HCT116 (cell line): ENCODE measurements around the gene OPCML. TPM values are rescaled to one million over a fixed set of nuclear protein-coding genes. Genes with fewer than 3 reads are reported as not detected.

Source experiments
- ATAC-seq: fragments of 200-7000 bp; cut with Tn5 transposase; 2 replicates; pipeline ENCODE4 v1.9.1; 2020; ENCODE audit warnings: mild to moderate bottlenecking, moderate library complexity
- BruUV-seq: library from RNA; stranded (reverse); fragments of 400-500 nt; replicated peaks from 2 replicates; lab custom pipeline; 2021; lab: Mats Ljungman, UMichigan
- CTCF ChIA-PET: fragments of 300-600 bp; sonication (Branson Sonifier 250); formaldehyde crosslinking; loops from one replicate; lab custom pipeline; 2021; ENCODE audit warnings: antibody characterized with exemption; lab: Charles Lee
- POLR2A ChIA-PET: fragments of 300-600, 350-600 bp; sonication (Branson Sonifier 250); formaldehyde crosslinking; loops from one replicate; lab custom pipeline; 2021; ENCODE audit warnings: antibody characterized with exemption; lab: Charles Lee
- RAD21 ChIA-PET, 2 experiments: fragments of 300-600 bp; sonication (Branson Sonifier 250); formaldehyde crosslinking; loops; one replicate each; lab custom pipeline; 2023; ENCODE audit warnings: low total read pairs in 2 of 2; ENCODE audit not compliant: uncharacterized antibody in 2 of 2, unreplicated experiment in 2 of 2, low non-redundant PET in 1 of 2; lab: Charles Lee
- DNase-seq: peaks from one replicate; pipeline ENCODE4 v3.0.0-alpha.2; 2010; ENCODE audit warnings: low read depth, low spot score
- H2AFZ ChIP-seq: fragments of 200-600 bp; shearing (Covaris generic), sonication (generic); 2 replicates; pipeline ENCODE4 v1.6.1; 2017; ENCODE audit warnings: low read depth, mixed run types, mixed read lengths, antibody characterized with exemption, low read length; ENCODE audit not compliant: poor library complexity, severe bottlenecking
- H3K27ac ChIP-seq: 2 replicates; pipeline ENCODE4 v1.5.1; 2012; ENCODE audit warnings: low read depth, low read length
- H3K27me3 ChIP-seq: fragments of 200-600 bp; sonication (generic); 2 replicates; pipeline ENCODE4 v1.6.1; 2016; ENCODE audit warnings: mixed run types, low read length, mixed read lengths; ENCODE audit not compliant: insufficient read depth
- H3K36me3 ChIP-seq, 2 experiments: fragments of 200-500 bp in 1 of 2; fragments of 200-600 bp in 1 of 2; sonication (Bioruptor generic) in 1 of 2; sonication (generic) in 1 of 2; 2 replicates each; pipeline versions ENCODE4 v1.5.1 to v1.6.1; 2014 to 2016; ENCODE audit warnings: low read length in 2 of 2, inconsistent platforms in 1 of 2, mixed read lengths in 1 of 2, mixed run types in 1 of 2; ENCODE audit not compliant: insufficient read depth in 2 of 2, control insufficient read depth in 1 of 2
- H3K4me1 ChIP-seq, 2 experiments: fragments of 200-600 bp in 1 of 2; sonication (generic) in 1 of 2; 2 replicates each; pipeline versions ENCODE4 v1.5.1 to v1.6.1; 2012 to 2017; ENCODE audit warnings: low read length in 2 of 2, inconsistent platforms in 1 of 2, mild to moderate bottlenecking in 1 of 2, mixed read lengths in 1 of 2, mixed run types in 1 of 2, moderate library complexity in 1 of 2; ENCODE audit not compliant: insufficient read depth in 2 of 2, control insufficient read depth in 1 of 2
- H3K4me2 ChIP-seq: fragments of 200-600 bp; sonication (generic); 2 replicates; pipeline ENCODE4 v1.6.1; 2017; ENCODE audit warnings: mixed run types, low read length, mixed read lengths
- H3K4me3 ChIP-seq, 2 experiments: fragments of 200-600 bp in 1 of 2; sonication (generic) in 1 of 2; replicated peaks in 1 of 2; 2 replicates each; pipeline ENCODE4 v1.5.1; 2011 to 2016; ENCODE audit warnings: low read length in 2 of 2, control low read depth in 1 of 2, low read depth in 1 of 2, mild to moderate bottlenecking in 1 of 2, mixed read lengths in 1 of 2, mixed run types in 1 of 2
- H3K79me2 ChIP-seq: fragments of 200-600 bp; sonication (generic); 2 replicates; pipeline ENCODE4 v1.6.1; 2017; ENCODE audit warnings: mild to moderate bottlenecking, mixed run types, low read length, moderate library complexity, mixed read lengths; ENCODE audit not compliant: insufficient read depth
- H3K9ac ChIP-seq: fragments of 200-600 bp; sonication (generic); 2 replicates; pipeline ENCODE4 v1.6.1; 2016; ENCODE audit warnings: low read length, mixed read lengths
- H3K9me2 ChIP-seq: fragments of 200-600 bp; sonication (generic), shearing (Covaris generic); 2 replicates; pipeline ENCODE4 v1.6.1; 2017; ENCODE audit warnings: mixed run types, mild to moderate bottlenecking, moderate library complexity; ENCODE audit not compliant: insufficient read depth
- H3K9me3 ChIP-seq, 2 experiments: fragments of 200-500 bp in 1 of 2; fragments of 200-600 bp in 1 of 2; sonication (Bioruptor generic) in 1 of 2; sonication (generic) in 1 of 2; 2 replicates each; pipeline ENCODE4 v1.6.1; 2014 to 2017; ENCODE audit warnings: low read length in 2 of 2, mixed read lengths in 2 of 2, inconsistent platforms in 1 of 2, low read depth in 1 of 2, mild to moderate bottlenecking in 1 of 2, mixed run types in 1 of 2, moderate library complexity in 1 of 2; ENCODE audit not compliant: control insufficient read depth in 1 of 2, insufficient read depth in 1 of 2
- H4K20me1 ChIP-seq: fragments of 200-600 bp; sonication (generic), shearing (Covaris generic); 2 replicates; pipeline ENCODE4 v1.6.1; 2017; ENCODE audit warnings: mixed run types, mild to moderate bottlenecking, moderate library complexity; ENCODE audit not compliant: insufficient read depth
- CBX3 ChIP-seq: IDR thresholded peaks from 2 replicates; pipeline ENCODE4 v1.6.1; 2012; ENCODE audit warnings: low read depth
- EGR1 ChIP-seq: IDR thresholded peaks from 2 replicates; pipeline ENCODE4 v1.6.1; 2012; ENCODE audit warnings: low read depth
- ELF1 ChIP-seq: IDR thresholded peaks from 2 replicates; pipeline ENCODE4 v1.6.1; 2012; ENCODE audit warnings: low read depth, borderline replicate concordance
- RAD21 ChIP-seq: IDR thresholded peaks from 2 replicates; pipeline ENCODE4 v1.6.1; 2012; ENCODE audit warnings: low read depth, mild to moderate bottlenecking
- SIN3A ChIP-seq: IDR thresholded peaks from 2 replicates; pipeline ENCODE4 v1.6.1; 2012; ENCODE audit warnings: low read depth
- YY1 ChIP-seq: IDR thresholded peaks from 2 replicates; pipeline ENCODE4 v1.6.1; 2011; ENCODE audit warnings: low read length, low read depth, moderate library complexity, mild to moderate bottlenecking; ENCODE audit not compliant: insufficient replicate concordance; ENCODE audit errors: extremely low read depth
- intact Hi-C: fragments of 100-400 bp; cut with micrococcal nuclease; formaldehyde crosslinking; loops from 2 replicates; pipeline ENCODE4 v1.10.0; 2022
- total RNA-seq: library from RNA; stranded (reverse); gene quantifications from one replicate; pipeline ENCODE4 v1.2.1, GENCODE V29; 2021; ENCODE audit not compliant: unreplicated experiment
- TF ChIP-seq, protein P1 (sequence below), 3 experiments: fragments of 200-600 bp in 1 of 3; sonication (generic) in 1 of 3; IDR thresholded peaks in 2 of 3; conservative IDR thresholded peaks in 1 of 3; 2 replicates each; pipeline ENCODE4 v1.5.1; 2012 to 2017; ENCODE audit warnings: low read depth in 2 of 3, low read length in 2 of 3, antibody characterized with exemption in 1 of 3, borderline replicate concordance in 1 of 3, control low read depth in 1 of 3, mild to moderate bottlenecking in 1 of 3, mixed read lengths in 1 of 3, mixed run types in 1 of 3, moderate library complexity in 1 of 3; ENCODE audit not compliant: insufficient read depth in 1 of 3
- TF ChIP-seq, protein P2 (sequence below): IDR thresholded peaks from 2 replicates; pipeline ENCODE4 v1.6.1; 2012; ENCODE audit warnings: low read depth

The OPCML gene
- total RNA-seq, 1 experiment from 2014 or later: not detected

- Histone ChIP-seq H3K9ac (no peak overlapping the region), H2AFZ (no peak overlapping the region), H3K9me3 (peaks cover 5 to 20% of the 10 kb centered on the region in 2 experiments; a peak in 2 of 4 replicates), H3K9me2 (no peaks in the 10 kb centered on the region), H3K27ac (no peak overlapping the region), H3K36me3 (no peaks in the 10 kb centered on the region), H4K20me1 (no peaks in the 10 kb centered on the region), H3K4me1 (no peaks in the 10 kb centered on the region), H3K79me2 (no peaks in the 10 kb centered on the region), H3K4me2 (no peak overlapping the region), H3K4me3 (no peak overlapping the region), H3K27me3 (no peaks in the 10 kb centered on the region)
- ATAC-seq: no peak
- ChIA-PET RAD21 (no interaction called here), POLR2A (no interaction called here), CTCF (no interaction called here)
- BruUV-seq: no TSS peak
- intact Hi-C loops: no loop called here
- no peak for TF ChIP-seq SIN3A
- TF ChIP-seq RAD21: no peak
- TF ChIP-seq ELF1: no peak
- no peak for TF ChIP-seq EGR1
- TF ChIP-seq, protein P1, sequence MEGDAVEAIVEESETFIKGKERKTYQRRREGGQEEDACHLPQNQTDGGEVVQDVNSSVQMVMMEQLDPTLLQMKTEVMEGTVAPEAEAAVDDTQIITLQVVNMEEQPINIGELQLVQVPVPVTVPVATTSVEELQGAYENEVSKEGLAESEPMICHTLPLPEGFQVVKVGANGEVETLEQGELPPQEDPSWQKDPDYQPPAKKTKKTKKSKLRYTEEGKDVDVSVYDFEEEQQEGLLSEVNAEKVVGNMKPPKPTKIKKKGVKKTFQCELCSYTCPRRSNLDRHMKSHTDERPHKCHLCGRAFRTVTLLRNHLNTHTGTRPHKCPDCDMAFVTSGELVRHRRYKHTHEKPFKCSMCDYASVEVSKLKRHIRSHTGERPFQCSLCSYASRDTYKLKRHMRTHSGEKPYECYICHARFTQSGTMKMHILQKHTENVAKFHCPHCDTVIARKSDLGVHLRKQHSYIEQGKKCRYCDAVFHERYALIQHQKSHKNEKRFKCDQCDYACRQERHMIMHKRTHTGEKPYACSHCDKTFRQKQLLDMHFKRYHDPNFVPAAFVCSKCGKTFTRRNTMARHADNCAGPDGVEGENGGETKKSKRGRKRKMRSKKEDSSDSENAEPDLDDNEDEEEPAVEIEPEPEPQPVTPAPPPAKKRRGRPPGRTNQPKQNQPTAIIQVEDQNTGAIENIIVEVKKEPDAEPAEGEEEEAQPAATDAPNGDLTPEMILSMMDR (IDR thresholded peaks at IDR 0.05 in 2 of 3, conservative IDR thresholded peaks at IDR 0.05 in 1 of 3; ENCODE audit: borderline replicate concordance in 1 of 3, insufficient read depth in 1 of 3, low read depth in 2 of 3, low read length in 2 of 3): no peak
- no peak for TF ChIP-seq CBX3
- TF ChIP-seq, protein P2, sequence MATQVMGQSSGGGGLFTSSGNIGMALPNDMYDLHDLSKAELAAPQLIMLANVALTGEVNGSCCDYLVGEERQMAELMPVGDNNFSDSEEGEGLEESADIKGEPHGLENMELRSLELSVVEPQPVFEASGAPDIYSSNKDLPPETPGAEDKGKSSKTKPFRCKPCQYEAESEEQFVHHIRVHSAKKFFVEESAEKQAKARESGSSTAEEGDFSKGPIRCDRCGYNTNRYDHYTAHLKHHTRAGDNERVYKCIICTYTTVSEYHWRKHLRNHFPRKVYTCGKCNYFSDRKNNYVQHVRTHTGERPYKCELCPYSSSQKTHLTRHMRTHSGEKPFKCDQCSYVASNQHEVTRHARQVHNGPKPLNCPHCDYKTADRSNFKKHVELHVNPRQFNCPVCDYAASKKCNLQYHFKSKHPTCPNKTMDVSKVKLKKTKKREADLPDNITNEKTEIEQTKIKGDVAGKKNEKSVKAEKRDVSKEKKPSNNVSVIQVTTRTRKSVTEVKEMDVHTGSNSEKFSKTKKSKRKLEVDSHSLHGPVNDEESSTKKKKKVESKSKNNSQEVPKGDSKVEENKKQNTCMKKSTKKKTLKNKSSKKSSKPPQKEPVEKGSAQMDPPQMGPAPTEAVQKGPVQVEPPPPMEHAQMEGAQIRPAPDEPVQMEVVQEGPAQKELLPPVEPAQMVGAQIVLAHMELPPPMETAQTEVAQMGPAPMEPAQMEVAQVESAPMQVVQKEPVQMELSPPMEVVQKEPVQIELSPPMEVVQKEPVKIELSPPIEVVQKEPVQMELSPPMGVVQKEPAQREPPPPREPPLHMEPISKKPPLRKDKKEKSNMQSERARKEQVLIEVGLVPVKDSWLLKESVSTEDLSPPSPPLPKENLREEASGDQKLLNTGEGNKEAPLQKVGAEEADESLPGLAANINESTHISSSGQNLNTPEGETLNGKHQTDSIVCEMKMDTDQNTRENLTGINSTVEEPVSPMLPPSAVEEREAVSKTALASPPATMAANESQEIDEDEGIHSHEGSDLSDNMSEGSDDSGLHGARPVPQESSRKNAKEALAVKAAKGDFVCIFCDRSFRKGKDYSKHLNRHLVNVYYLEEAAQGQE: no peak
- TF ChIP-seq YY1: no peak
- no peak for DNase-seq
Observed at GRCh38 chr11:133146697-133147306, 385.5 kb downstream of the OPCML start.
